Colonic mucosa (tissue), 4 donors: ENCODE measurements around the gene EVI5. TPM values are rescaled to one million over a fixed set of nuclear protein-coding genes. Genes with fewer than 3 reads are reported as not detected.
A peak's percentile ranks its signal among the peaks of the same experiment; 100 is the strongest.

Experiments used
- DNase-seq: peaks from one replicate; pipeline ENCODE4 v3.0.0-alpha.2; 2020
- H3K27ac ChIP-seq: fragments of 200-600 bp; one replicate; pipeline ENCODE4 v1.8.0; 2021
- H3K27me3 ChIP-seq: fragments of 200-600 bp; one replicate; pipeline ENCODE4 v1.8.0; 2021
- H3K36me3 ChIP-seq: fragments of 200-600 bp; one replicate; pipeline ENCODE4 v1.8.0; 2021
- H3K4me1 ChIP-seq: fragments of 200-600 bp; one replicate; pipeline ENCODE4 v1.8.0; 2021; ENCODE audit warnings: mild to moderate bottlenecking
- H3K4me3 ChIP-seq: fragments of 200-600 bp; one replicate; pipeline ENCODE4 v1.8.0; 2021
- H3K9ac ChIP-seq, 2 donors: one replicate each; pipeline ENCODE4 v1.7.0; 2013; ENCODE audit warnings: control low read depth in 2 of 2, low read depth in 2 of 2, low read length in 2 of 2
- H3K9me3 ChIP-seq: fragments of 200-600 bp; one replicate; pipeline ENCODE4 v1.8.0; 2021
- intact Hi-C: fragments of 100-400 bp; cut with DNase I; formaldehyde crosslinking; loops from one replicate; pipeline ENCODE4 v1.14.1; 2022
- total RNA-seq, 2 donors: library from RNA; stranded (reverse); fragmentation: NEBNext Ultra II Directional in 1 of 2; extraction: Animal tissue kit (Norgen Biotek cat#: 25700) in 1 of 2; gene quantifications; one replicate each; pipeline ENCODE4 v1.2.1, GENCODE V29; 2021
- TF ChIP-seq, protein P1 (sequence below): fragments of 200-600 bp; IDR thresholded peaks from one replicate; pipeline ENCODE4 v1.8.0; 2022; ENCODE audit warnings: antibody characterized with exemption, mild to moderate bottlenecking
- donor health status: healthy.
- donor health status: DM: no; HTN: no; CAD: no.
- donor health status: DM: no; HTN: no; CAD: no.

EVI5 gene
- total RNA-seq, 2 donors from 2014 or later: 23.9 to 29.0 TPM

DNA sequence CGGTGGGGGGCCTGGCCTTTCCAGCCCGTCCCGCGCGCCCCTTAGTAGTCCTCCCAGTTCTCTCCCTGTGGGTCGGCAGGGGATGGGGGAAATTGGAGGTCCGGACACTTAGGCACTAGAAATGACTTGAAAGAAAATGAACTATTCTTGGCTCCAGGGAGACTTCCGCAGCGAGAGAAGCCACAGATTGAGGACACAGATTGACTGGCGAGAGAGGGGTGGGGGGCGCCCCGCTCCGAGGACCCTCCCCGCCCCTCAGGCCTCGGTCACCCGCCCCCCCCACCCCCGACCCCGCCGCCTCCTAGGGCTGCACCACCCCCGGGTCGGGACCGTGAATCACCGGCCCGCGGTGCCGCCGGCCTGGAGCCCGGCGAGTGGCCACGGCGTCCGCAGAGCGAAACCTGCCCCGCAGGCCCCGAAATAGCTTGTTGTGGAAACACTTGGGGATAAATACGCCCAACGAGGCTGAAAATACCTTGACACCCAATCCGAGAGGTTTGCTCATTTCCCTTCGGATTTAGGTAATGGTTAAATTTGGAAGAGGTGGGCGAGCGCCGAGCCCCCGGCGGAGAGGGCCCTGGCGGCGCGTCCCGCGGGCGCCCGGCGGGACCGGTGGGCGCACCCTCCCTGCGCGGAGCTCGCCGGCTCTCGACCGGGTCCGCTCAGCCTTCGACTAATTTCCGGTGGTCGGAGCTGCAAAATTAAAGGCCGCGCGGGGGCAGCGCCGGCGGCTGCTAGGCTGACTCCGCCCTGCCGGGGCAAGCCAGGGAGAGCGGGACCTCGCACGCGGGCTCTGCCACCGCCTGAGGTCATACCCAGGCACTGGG, 298.4 kb downstream of the EVI5 start, which contains the start of gene GFI1:
GFI1 (minus strand) TSS at position 675 of the 827 bp plus-strand sequence. CDS start 3,438 bp downstream, outside the sequence.
- DNase-seq: peak; percentile 61
- Histone ChIP-seq H3K4me3 (peak within 1 kb of the TSS; percentile 63), H3K4me1 (peaks cover 29% of the 10 kb centered on the region), H3K27ac (peak within 1 kb of the TSS; percentile 58), H3K9me3 (no peaks in the 10 kb centered on the region), H3K36me3 (no peaks in the 10 kb centered on the region), H3K9ac (peak within 1 kb of the TSS; percentile 63 to 69), H3K27me3 (peaks cover 52% of the 10 kb centered on the region)
- TF ChIP-seq, protein P1, sequence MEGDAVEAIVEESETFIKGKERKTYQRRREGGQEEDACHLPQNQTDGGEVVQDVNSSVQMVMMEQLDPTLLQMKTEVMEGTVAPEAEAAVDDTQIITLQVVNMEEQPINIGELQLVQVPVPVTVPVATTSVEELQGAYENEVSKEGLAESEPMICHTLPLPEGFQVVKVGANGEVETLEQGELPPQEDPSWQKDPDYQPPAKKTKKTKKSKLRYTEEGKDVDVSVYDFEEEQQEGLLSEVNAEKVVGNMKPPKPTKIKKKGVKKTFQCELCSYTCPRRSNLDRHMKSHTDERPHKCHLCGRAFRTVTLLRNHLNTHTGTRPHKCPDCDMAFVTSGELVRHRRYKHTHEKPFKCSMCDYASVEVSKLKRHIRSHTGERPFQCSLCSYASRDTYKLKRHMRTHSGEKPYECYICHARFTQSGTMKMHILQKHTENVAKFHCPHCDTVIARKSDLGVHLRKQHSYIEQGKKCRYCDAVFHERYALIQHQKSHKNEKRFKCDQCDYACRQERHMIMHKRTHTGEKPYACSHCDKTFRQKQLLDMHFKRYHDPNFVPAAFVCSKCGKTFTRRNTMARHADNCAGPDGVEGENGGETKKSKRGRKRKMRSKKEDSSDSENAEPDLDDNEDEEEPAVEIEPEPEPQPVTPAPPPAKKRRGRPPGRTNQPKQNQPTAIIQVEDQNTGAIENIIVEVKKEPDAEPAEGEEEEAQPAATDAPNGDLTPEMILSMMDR: no peak
- intact Hi-C loops: loop anchor here (10.0 kb wide), 1 partner anchor 172 kb away; no protein-coding TSS in a partner anchor

DNA sequence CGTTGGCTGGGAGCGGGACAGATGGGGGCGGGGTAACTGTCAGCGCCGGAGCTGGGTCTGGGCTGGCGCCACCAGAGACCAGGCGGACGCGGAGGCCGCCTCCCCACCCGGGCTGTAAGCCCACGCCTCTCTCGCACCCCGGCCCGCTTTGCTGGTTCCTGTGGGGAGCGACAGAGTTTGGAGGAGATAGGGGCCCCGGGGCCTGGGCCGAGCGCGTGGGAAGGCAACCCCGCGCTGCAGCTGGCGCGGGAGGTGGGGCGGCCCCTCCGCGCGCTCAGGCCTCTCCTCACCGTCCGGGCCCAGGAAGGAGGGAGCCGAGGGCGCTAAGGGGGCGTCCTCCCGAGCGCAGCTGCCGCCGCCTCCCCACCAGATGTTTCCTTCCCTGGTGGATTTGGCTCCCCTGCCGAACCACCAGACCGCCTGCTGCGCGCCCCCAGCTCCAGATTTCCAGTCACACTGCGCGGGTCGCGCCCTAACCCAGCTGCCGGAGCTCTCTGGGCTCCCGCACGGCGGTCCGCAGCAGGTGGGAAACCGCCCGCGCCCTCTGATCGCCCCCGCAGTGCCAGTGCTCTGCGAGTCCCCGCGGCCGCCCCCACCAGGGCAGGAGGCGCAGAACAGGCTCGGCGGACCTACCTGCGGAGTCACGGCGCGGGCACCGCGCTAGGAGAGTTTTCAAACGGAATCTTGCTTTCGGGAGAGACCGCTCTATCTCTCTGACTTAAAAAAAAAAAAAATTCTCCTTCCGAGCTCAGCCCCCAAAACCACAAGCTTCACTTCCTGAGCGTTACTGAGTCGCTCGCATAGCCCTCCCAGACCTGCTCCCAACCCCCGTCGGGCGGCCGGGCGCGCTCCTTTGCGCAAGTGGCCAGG, 299.3 kb downstream of the EVI5 start:
- H3K9me3 ChIP-seq: no peaks in the 10 kb centered on the region
- H3K36me3 ChIP-seq: no peaks in the 10 kb centered on the region
- TF ChIP-seq, protein P1: peak; percentile 21
- DNase-seq: peak; percentile 70
- H3K27me3 ChIP-seq: peaks cover 60% of the 10 kb centered on the region
- peaks cover 33% of the 10 kb centered on the region for H3K4me1 ChIP-seq
- intact Hi-C loops: loop anchor here (10.0 kb wide), 1 partner anchor 171 kb away; no protein-coding TSS in a partner anchor
- H3K9ac ChIP-seq: peak overlapping the region; percentile 63 to 69
- H3K4me3 ChIP-seq: peak overlapping the region; percentile 63
- peak overlapping the region; percentile 58 for H3K27ac ChIP-seq

DNA sequence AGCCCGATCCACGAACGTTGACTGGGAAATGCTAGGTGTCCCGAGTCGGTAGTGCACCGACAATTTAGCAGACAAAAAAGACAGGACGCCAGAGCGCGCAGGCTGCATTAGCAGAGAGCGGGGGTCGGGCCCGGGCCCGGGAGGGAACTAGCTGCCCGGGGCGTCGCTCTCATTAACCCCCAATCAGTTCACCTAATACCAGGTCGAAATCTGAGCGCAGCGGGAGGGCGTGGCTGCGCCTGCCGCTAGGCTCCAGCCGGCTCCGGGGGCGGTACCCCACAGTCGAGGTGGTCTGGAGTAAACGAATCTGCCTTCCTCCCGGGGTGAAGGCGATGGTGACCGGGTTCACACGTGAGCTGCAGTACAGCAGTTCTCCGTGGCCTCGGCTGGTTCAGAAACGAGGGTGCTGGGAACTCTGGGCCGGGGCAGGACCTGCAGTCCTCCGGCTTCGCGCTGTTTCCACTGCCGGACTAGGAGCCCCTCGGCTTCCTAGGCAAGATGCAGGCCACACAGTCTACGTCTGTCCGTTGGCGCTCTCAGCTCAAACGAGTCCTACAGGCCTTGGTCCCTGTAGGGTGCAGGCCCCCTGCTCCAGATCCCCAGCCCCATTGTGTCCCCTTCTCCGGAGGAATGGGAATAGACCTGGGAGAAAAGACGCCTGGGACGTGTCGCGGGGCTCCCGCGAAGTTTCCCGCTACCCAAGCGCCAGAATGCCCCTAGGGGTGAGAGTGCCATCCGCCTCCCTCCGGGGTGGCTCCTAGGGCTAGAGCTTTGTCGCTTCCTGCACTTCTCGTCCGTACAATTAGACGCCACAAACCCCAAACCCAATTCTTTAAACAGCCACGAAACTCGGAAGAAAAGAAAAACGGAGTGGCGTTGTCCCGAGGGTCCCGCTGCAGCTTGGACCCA, 300.2 kb downstream of the EVI5 start:
- Histone ChIP-seq H3K9ac (peak overlapping the region; percentile 63 to 69), H3K9me3 (no peaks in the 10 kb centered on the region), H3K36me3 (no peaks in the 10 kb centered on the region), H3K4me3 (peak overlapping the region; percentile 63), H3K27ac (peak overlapping the region; percentile 58), H3K27me3 (peaks cover 69% of the 10 kb centered on the region), H3K4me1 (peaks cover 33% of the 10 kb centered on the region)
- DNase-seq: peak; percentile 47
- intact Hi-C loops: loop anchor here (10.0 kb wide), 1 partner anchor 170 kb away; no protein-coding TSS in a partner anchor
- TF ChIP-seq, protein P1: no peak

DNA sequence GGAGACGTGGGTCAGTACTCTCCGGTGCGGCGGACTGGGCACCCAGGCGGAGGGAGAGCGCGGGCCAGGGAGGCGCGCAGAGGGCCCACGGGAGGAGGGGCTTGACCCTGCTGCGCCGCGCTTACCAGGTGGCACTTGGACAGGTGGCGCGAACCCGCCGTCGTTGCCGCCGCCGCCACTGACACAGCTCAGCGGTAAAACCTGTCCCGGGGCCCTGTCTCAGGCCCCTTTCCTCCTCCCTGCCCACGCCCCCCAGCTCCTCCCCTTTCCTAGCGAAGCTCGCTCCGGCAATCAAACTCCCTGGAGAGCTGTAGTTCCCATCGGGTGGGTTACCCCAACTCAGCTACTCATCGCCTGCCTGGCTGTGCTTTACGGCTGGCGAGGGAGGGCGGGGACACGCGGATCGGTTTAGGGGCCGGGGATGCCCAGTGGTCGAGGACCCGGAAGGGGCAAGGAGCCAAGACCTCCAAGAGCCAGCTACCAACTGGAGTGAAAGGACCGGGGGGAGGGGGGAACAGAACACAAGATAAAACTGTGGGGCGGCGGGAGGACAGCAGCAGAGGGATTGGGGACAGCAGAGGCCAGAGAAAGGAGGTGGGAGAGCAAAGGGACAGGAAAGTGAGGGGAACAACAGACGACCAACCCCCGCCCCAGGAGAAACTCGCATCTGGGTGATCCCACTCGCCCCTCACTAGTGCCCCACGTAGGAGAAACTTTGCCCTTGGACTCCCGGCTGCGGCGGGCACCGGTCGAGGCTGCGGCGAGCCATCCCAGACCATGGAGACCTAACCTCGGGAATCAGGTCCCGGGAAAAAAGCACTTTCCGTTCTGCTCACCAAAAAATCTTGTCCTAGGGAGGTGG, 301.1 kb downstream of the EVI5 start:
- H3K36me3 ChIP-seq: no peaks in the 10 kb centered on the region
- peak overlapping the region; percentile 47 for H3K27ac ChIP-seq
- H3K9ac ChIP-seq: peak overlapping the region; percentile 63 to 69
- peaks cover 72% of the 10 kb centered on the region for H3K27me3 ChIP-seq
- no peaks in the 10 kb centered on the region for H3K9me3 ChIP-seq
- intact Hi-C loops: loop anchor here (10.0 kb wide), 1 partner anchor 169 kb away; no protein-coding TSS in a partner anchor
- DNase-seq: peak; percentile 50
- H3K4me3 ChIP-seq: peak overlapping the region; percentile 63
- peaks cover 33% of the 10 kb centered on the region for H3K4me1 ChIP-seq
- TF ChIP-seq, protein P1: no peak
